IMR-90 (cell line): ENCODE results near the gene CENPF. TPM values are rescaled to one million over a fixed set of nuclear protein-coding genes. Genes with fewer than 3 reads are reported as not detected.
A peak's percentile ranks its signal among the peaks of the same experiment; 100 is the strongest.

Source experiments
- ATAC-seq: fragments of 200-7000 bp; cut with Tn5 transposase; 2 replicates; pipeline ENCODE4 v1.9.1; 2020; ENCODE audit warnings: low read depth, mild to moderate bottlenecking, moderate library complexity
- BruUV-seq: library from RNA; stranded (reverse); fragments of 400-500 nt; replicated peaks from 2 replicates; lab custom pipeline; 2021; lab: Mats Ljungman, UMichigan
- CTCF ChIA-PET: fragments of 300-600 bp; formaldehyde crosslinking; extraction: SDS; loops from one replicate; lab custom pipeline; 2021; ENCODE audit warnings: antibody characterized with exemption; lab: Yijun Ruan, JAX
- POLR2A ChIA-PET: fragments of 300-600 bp; sonication (Branson Sonifier 250); formaldehyde crosslinking; loops from one replicate; lab custom pipeline; 2022; ENCODE audit warnings: antibody characterized with exemption; ENCODE audit not compliant: unreplicated experiment; lab: Charles Lee
- DNase-seq: peaks from one replicate; pipeline ENCODE4 v3.0.0; 2013
- H2AFZ ChIP-seq: replicated peaks from 2 replicates; pipeline ENCODE3; 2013; ENCODE audit warnings: low read length, mild to moderate bottlenecking; ENCODE audit not compliant: poor library complexity
- H2AK5ac ChIP-seq: 2 replicates; pipeline ENCODE4 v1.6.1; 2013; ENCODE audit warnings: low read depth, low read length, inconsistent platforms
- H2AK9ac ChIP-seq: replicated peaks from 2 replicates; pipeline ENCODE3; 2013; ENCODE audit warnings: mild to moderate bottlenecking, low read depth, low read length, moderate library complexity; ENCODE audit not compliant: poor library complexity
- H2BK120ac ChIP-seq: 2 replicates; pipeline ENCODE4 v1.6.1; 2013; ENCODE audit warnings: low read depth, low read length, inconsistent platforms
- H2BK15ac ChIP-seq: 3 replicates; pipeline ENCODE4 v1.6.1; 2013; ENCODE audit warnings: low read depth, low read length, inconsistent platforms
- H2BK20ac ChIP-seq: 2 replicates; pipeline ENCODE4 v1.6.1; 2013; ENCODE audit warnings: low read depth, mild to moderate bottlenecking, inconsistent platforms, low read length, moderate library complexity
- H2BK5ac ChIP-seq: 2 replicates; pipeline ENCODE4 v1.6.1; 2013; ENCODE audit warnings: mild to moderate bottlenecking, low read depth, low read length, inconsistent platforms; ENCODE audit not compliant: poor library complexity, severe bottlenecking
- H3K14ac ChIP-seq: replicated peaks from 2 replicates; pipeline ENCODE4 v1.6.1; 2013; ENCODE audit warnings: low read depth, low read length, inconsistent platforms
- H3K18ac ChIP-seq: 2 replicates; pipeline ENCODE4 v1.6.1; 2013; ENCODE audit warnings: low read depth, low read length, control low read depth
- H3K23ac ChIP-seq: 2 replicates; pipeline ENCODE4 v1.6.1; 2013; ENCODE audit warnings: low read depth, low read length, inconsistent platforms
- H3K27ac ChIP-seq: 2 replicates; pipeline ENCODE4 v1.5.1; 2013; ENCODE audit warnings: mild to moderate bottlenecking, control low read depth, low read length; ENCODE audit not compliant: insufficient read depth
- H3K27me3 ChIP-seq: 2 replicates; pipeline ENCODE4 v1.6.1; 2013; ENCODE audit warnings: low read length; ENCODE audit not compliant: control insufficient read depth, insufficient read depth
- H3K36me3 ChIP-seq: 2 replicates; pipeline ENCODE4 v1.6.1; 2013; ENCODE audit warnings: low read length, mixed read lengths; ENCODE audit not compliant: control insufficient read depth, insufficient read depth
- H3K4ac ChIP-seq: 2 replicates; pipeline ENCODE4 v1.6.1; 2013; ENCODE audit warnings: low read depth, low read length, inconsistent platforms
- H3K4me1 ChIP-seq: 2 replicates; pipeline ENCODE4 v1.6.1; 2013; ENCODE audit warnings: low read length, mixed read lengths; ENCODE audit not compliant: control insufficient read depth, insufficient read depth
- H3K4me2 ChIP-seq: 2 replicates; pipeline ENCODE4 v1.6.1; 2013; ENCODE audit warnings: low read depth, mild to moderate bottlenecking, control low read depth, low read length, moderate library complexity
- H3K4me3 ChIP-seq: 2 replicates; pipeline ENCODE4 v1.5.1; 2013; ENCODE audit warnings: low read depth, mild to moderate bottlenecking, control low read depth, low read length, moderate library complexity; ENCODE audit not compliant: insufficient read depth
- H3K56ac ChIP-seq: 2 replicates; pipeline ENCODE4 v1.6.1; 2013; ENCODE audit warnings: low read length, inconsistent platforms; ENCODE audit not compliant: insufficient read depth; ENCODE audit errors: extremely low read depth
- H3K79me1 ChIP-seq, 2 experiments: 2 replicates each; pipeline ENCODE4 v1.6.1; 2013; ENCODE audit warnings: low read length in 2 of 2, inconsistent platforms in 1 of 2, low read depth in 1 of 2
- H3K9ac ChIP-seq: 2 replicates; pipeline ENCODE4 v1.6.1; 2013; ENCODE audit warnings: low read depth, low read length, control low read depth
- H3K9me1 ChIP-seq: 2 replicates; pipeline ENCODE4 v1.6.1; 2013; ENCODE audit warnings: low read length, inconsistent platforms; ENCODE audit not compliant: insufficient read depth
- H3K9me3 ChIP-seq: 2 replicates; pipeline ENCODE4 v1.6.1; 2013; ENCODE audit warnings: low read length; ENCODE audit not compliant: control insufficient read depth, insufficient read depth
- H4K20me1 ChIP-seq: 2 replicates; pipeline ENCODE4 v1.6.1; 2013; ENCODE audit warnings: low read length, inconsistent platforms; ENCODE audit not compliant: insufficient read depth
- H4K5ac ChIP-seq: 2 replicates; pipeline ENCODE4 v1.6.1; 2013; ENCODE audit warnings: mild to moderate bottlenecking, low read depth, low read length, control low read depth
- H4K8ac ChIP-seq, 2 experiments: 2 replicates each; pipeline ENCODE4 v1.6.1; 2013; ENCODE audit warnings: low read depth in 2 of 2, low read length in 2 of 2, control low read depth in 1 of 2, inconsistent platforms in 1 of 2
- H4K91ac ChIP-seq: 2 replicates; pipeline ENCODE4 v1.6.1; 2013; ENCODE audit warnings: low read depth, low read length, inconsistent platforms; ENCODE audit not compliant: insufficient read depth
- BHLHE40 ChIP-seq: fragments of 150-350 bp; IDR thresholded peaks from 2 replicates; pipeline ENCODE4 v1.6.1; 2016; ENCODE audit warnings: mild to moderate bottlenecking, low read depth, low read length
- CEBPB ChIP-seq: IDR thresholded peaks from 2 replicates; pipeline ENCODE4 v1.6.1; 2012; ENCODE audit warnings: low read depth, low read length, improper control_type of control experiment
- CHD1 ChIP-seq: IDR thresholded peaks from 2 replicates; pipeline ENCODE4 v1.6.1; 2012; ENCODE audit warnings: low read depth, low read length, improper control_type of control experiment
- CTCF ChIP-seq: conservative IDR thresholded peaks from 2 replicates; pipeline ENCODE4 v1.5.1; 2012; ENCODE audit warnings: mild to moderate bottlenecking, low read depth, low read length, improper control_type of control experiment
- ELK1 ChIP-seq: fragments of 150-350 bp; IDR thresholded peaks from 2 replicates; pipeline ENCODE4 v1.6.1; 2016; ENCODE audit warnings: low read depth, mild to moderate bottlenecking, low read length, moderate library complexity, borderline replicate concordance
- FOS ChIP-seq: fragments of 150-350 bp; IDR thresholded peaks from 2 replicates; pipeline ENCODE4 v1.6.1; 2016; ENCODE audit warnings: low read depth, low read length
- MAFK ChIP-seq: IDR thresholded peaks from 2 replicates; pipeline ENCODE4 v1.6.1; 2012; ENCODE audit warnings: low read depth, low read length, improper control_type of control experiment
- MAZ ChIP-seq: IDR thresholded peaks from 2 replicates; pipeline ENCODE4 v1.6.1; 2012; ENCODE audit warnings: low read depth, mild to moderate bottlenecking, low read length, improper control_type of control experiment, moderate library complexity, borderline replicate concordance
- MXI1 ChIP-seq: IDR thresholded peaks from 2 replicates; pipeline ENCODE4 v1.6.1; 2012; ENCODE audit warnings: low read depth, mild to moderate bottlenecking, low read length, moderate library complexity, borderline replicate concordance
- NFE2L2 ChIP-seq: fragments of 150-350 bp; IDR thresholded peaks from 2 replicates; pipeline ENCODE4 v1.6.1; 2016; ENCODE audit warnings: low read depth, mild to moderate bottlenecking, low read length
- POLR2A ChIP-seq: IDR thresholded peaks from 2 replicates; pipeline ENCODE4 v1.6.1; 2012; ENCODE audit warnings: mild to moderate bottlenecking, low read depth, low read length
- RAD21 ChIP-seq: IDR thresholded peaks from 2 replicates; pipeline ENCODE4 v1.6.1; 2012; ENCODE audit warnings: low read length, improper control_type of control experiment
- RCOR1 ChIP-seq: IDR thresholded peaks from 2 replicates; pipeline ENCODE4 v1.6.1; 2012; ENCODE audit warnings: mild to moderate bottlenecking, low read length, improper control_type of control experiment; ENCODE audit not compliant: insufficient replicate concordance
- RFX5 ChIP-seq: IDR thresholded peaks from 2 replicates; pipeline ENCODE4 v1.8.0; 2012; ENCODE audit warnings: low read depth, mild to moderate bottlenecking, low read length, moderate library complexity
- USF2 ChIP-seq: fragments of 150-350 bp; IDR thresholded peaks from 2 replicates; pipeline ENCODE4 v1.6.1; 2017; ENCODE audit warnings: mild to moderate bottlenecking, antibody characterized with exemption, low read length, low read depth
- WGBS, 2 experiments: methylation state at CpG; one replicate each; pipeline versions ENCODE4 v1.1.5 to v1.1.7; 2013; ENCODE audit warnings: missing lambda C conversion rate in 2 of 2; ENCODE audit not compliant: insufficient read length in 1 of 2; ENCODE audit errors: extremely low coverage in 2 of 2; 5-methylcytosine and 5-hydroxymethylcytosine counted together
- dilution Hi-C: fragments of 300-500 bp; cut with HindIII; formaldehyde crosslinking; loops from one replicate; pipeline ENCODE4 v1.14.3; 2018; ENCODE audit warnings: low sequenced_read_pairs; ENCODE audit not compliant: unreplicated experiment
- in situ Hi-C: fragments of 300-500 bp; cut with MboI; formaldehyde crosslinking; loops from 3 replicates; pipeline ENCODE4 v1.14.3; 2019; ENCODE audit warnings: low sequenced_read_pairs, inconsistent platforms, mixed read lengths
- intact Hi-C: fragments of 100-400 bp; cut with micrococcal nuclease; formaldehyde crosslinking; loops from 2 replicates; pipeline ENCODE4 v1.10.0; 2022
- polyA plus RNA-seq, 3 experiments: library from polyadenylated mRNA; depleted of rRNA; stranded (reverse); fragments of >200 nt; gene quantifications; 2 replicates each; pipeline ENCODE4 v1.2.3, GENCODE V29; 2012; ENCODE audit warnings: low replicate concordance in 1 of 3
- total RNA-seq: library from RNA; depleted of rRNA; stranded (reverse); fragments of >200 nt; gene quantifications from 2 replicates; pipeline ENCODE4 v1.2.3, GENCODE V29; 2012

The CENPF gene
- total and polyA plus RNA-seq, 2 of the 4 experiments (the other 2 are of a cell fraction): 20.9 to 51.8 TPM

GRCh38 chr1:214637722-214638458 is 34.9 kb downstream of the CENPF start:
- no peak overlapping the region for H3K4ac ChIP-seq
- no peak overlapping the region for H3K23ac ChIP-seq
- H3K18ac ChIP-seq: no peak overlapping the region
- DNase-seq (peak; percentile 69), ATAC-seq (peak; percentile 69)
- H3K27ac ChIP-seq: no peak overlapping the region
- H4K5ac ChIP-seq: no peak overlapping the region
- H3K56ac ChIP-seq: no peak overlapping the region
- POLR2A ChIA-PET: no interaction called here
- no CpG with 5 or more reads among the region's 6 CpGs for WGBS, 2 experiments
- H2BK120ac ChIP-seq: no peak overlapping the region
- no peaks in the 10 kb centered on the region for H3K9me3 ChIP-seq
- intact Hi-C loops (no loop called here), dilution Hi-C loops (no loop called here), in situ Hi-C loops (no loop called here)
- H2AFZ ChIP-seq: no peak overlapping the region
- no TSS peak for BruUV-seq
- no peak overlapping the region for H4K91ac ChIP-seq
- H2BK15ac ChIP-seq: no peak overlapping the region
- CTCF ChIA-PET: interaction anchor here (0.7 to 1.9 kb wide), 10 partner anchors 9 to 886 kb away, joined by 3 to 5 read pairs (median 4); no protein-coding TSS in a partner anchor
- H3K4me3 ChIP-seq: no peak overlapping the region
- no peak overlapping the region for H2AK9ac ChIP-seq
- no peak overlapping the region for H2BK20ac ChIP-seq
- no peak overlapping the region for H3K14ac ChIP-seq
- H3K4me1 ChIP-seq: peaks cover 10% of the 10 kb centered on the region; the same call in 1 of the 2 replicates
- H3K4me2 ChIP-seq: peak overlapping the region; percentile 23; the same call in 1 of the 2 replicates
- 0 out of 2 replicates have a peak, but pooled peaks cover 5% of the 10 kb centered on the region for H3K9me1 ChIP-seq
- H2AK5ac ChIP-seq: no peak overlapping the region
- peaks cover 31 to 51% of the 10 kb centered on the region in 2 experiments for H3K79me1 ChIP-seq
- H3K9ac ChIP-seq: no peak overlapping the region
- H4K20me1 ChIP-seq: no peaks in the 10 kb centered on the region
- peak overlapping the region in 1 of 2 experiments; percentile 56; a peak in 1 of 4 replicates for H4K8ac ChIP-seq
- no peaks in the 10 kb centered on the region for H3K36me3 ChIP-seq
- H2BK5ac ChIP-seq: no peak overlapping the region
- no peaks in the 10 kb centered on the region for H3K27me3 ChIP-seq
- TF ChIP-seq ELK1 (no peak), CEBPB (no peak), USF2 (no peak), NFE2L2 (no peak), FOS (no peak), MAZ (no peak), RFX5 (no peak), RCOR1 (no peak), MAFK (no peak), MXI1 (no peak), CHD1 (no peak), CTCF (peak; percentile 64), RAD21 (peak; percentile 58), BHLHE40 (no peak), POLR2A (no peak)
